H9 (cell line): ENCODE measurements around the gene HSPH1. TPM values are rescaled to one million over a fixed set of nuclear protein-coding genes. Genes with fewer than 3 reads are reported as not detected.

ENCODE experiments used
- DNase-seq: peaks from one replicate; pipeline ENCODE4 v3.0.0-alpha.2; 2017
- H2AFZ ChIP-seq: one replicate; pipeline ENCODE4 v1.6.1; 2013; ENCODE audit warnings: mild to moderate bottlenecking, low read length, control low read depth, moderate library complexity
- H2AK5ac ChIP-seq: 2 replicates; pipeline ENCODE4 v1.6.1; 2013; ENCODE audit warnings: low read length, control low read depth, mixed read lengths; ENCODE audit not compliant: insufficient read length
- H2BK120ac ChIP-seq: one replicate; pipeline ENCODE4 v1.6.1; 2013; ENCODE audit warnings: low read depth, mild to moderate bottlenecking, low read length, control low read depth, inconsistent platforms; ENCODE audit not compliant: poor library complexity, severe bottlenecking
- H2BK12ac ChIP-seq: 2 replicates; pipeline ENCODE4 v1.6.1; 2013; ENCODE audit warnings: low read length, control low read depth, mixed read lengths, low read depth; ENCODE audit not compliant: insufficient read length
- H2BK15ac ChIP-seq: 2 replicates; pipeline ENCODE4 v1.6.1; 2013; ENCODE audit warnings: low read depth, low read length, control low read depth
- H2BK20ac ChIP-seq: one replicate; pipeline ENCODE4 v1.6.1; 2013; ENCODE audit warnings: low read depth, mild to moderate bottlenecking, low read length, control low read depth, inconsistent platforms; ENCODE audit not compliant: poor library complexity, severe bottlenecking
- H2BK5ac ChIP-seq: 2 replicates; pipeline ENCODE4 v1.6.1; 2013; ENCODE audit warnings: low read length, control low read depth, mixed read lengths; ENCODE audit not compliant: insufficient read length
- H3K14ac ChIP-seq: 2 replicates; pipeline ENCODE4 v1.6.1; 2013; ENCODE audit warnings: low read length, control low read depth; ENCODE audit not compliant: insufficient read depth
- H3K18ac ChIP-seq: 2 replicates; pipeline ENCODE4 v1.6.1; 2013; ENCODE audit warnings: low read depth, mild to moderate bottlenecking, mixed read lengths, low read length, control low read depth; ENCODE audit not compliant: insufficient read length
- H3K23ac ChIP-seq: 2 replicates; pipeline ENCODE4 v1.6.1; 2013; ENCODE audit warnings: low read length, control low read depth, mixed read lengths, low read depth; ENCODE audit not compliant: insufficient read length
- H3K23me2 ChIP-seq: 2 replicates; pipeline ENCODE4 v1.6.1; 2013; ENCODE audit warnings: low read depth, mild to moderate bottlenecking, mixed read lengths, low read length, control low read depth; ENCODE audit not compliant: insufficient read length, poor library complexity, severe bottlenecking
- H3K27ac ChIP-seq: 2 replicates; pipeline ENCODE4 v1.5.1; 2013; ENCODE audit warnings: low read length, control low read depth, mixed read lengths, low read depth; ENCODE audit not compliant: insufficient read length
- H3K27me3 ChIP-seq: 2 replicates; pipeline ENCODE4 v1.6.1; 2013; ENCODE audit warnings: low read length, control low read depth, inconsistent platforms; ENCODE audit not compliant: insufficient read depth
- H3K4ac ChIP-seq: 2 replicates; pipeline ENCODE4 v1.6.1; 2013; ENCODE audit warnings: low read depth, mild to moderate bottlenecking, control low read depth, inconsistent platforms, low read length, moderate library complexity
- H3K4me1 ChIP-seq: 2 replicates; pipeline ENCODE4 v1.6.1; 2013; ENCODE audit warnings: low read length, control low read depth, inconsistent platforms; ENCODE audit not compliant: insufficient read depth
- H3K4me2 ChIP-seq: 2 replicates; pipeline ENCODE4 v1.6.1; 2013; ENCODE audit warnings: low read length, control low read depth, mixed read lengths; ENCODE audit not compliant: insufficient read length, insufficient read depth
- H3K56ac ChIP-seq: 2 replicates; pipeline ENCODE4 v1.6.1; 2013; ENCODE audit warnings: low read depth, mild to moderate bottlenecking, mixed read lengths, low read length, control low read depth; ENCODE audit not compliant: insufficient read length
- H3K79me1 ChIP-seq: 2 replicates; pipeline ENCODE4 v1.6.1; 2013; ENCODE audit warnings: low read depth, mild to moderate bottlenecking, moderate library complexity, low read length, control low read depth, inconsistent platforms; ENCODE audit not compliant: insufficient read depth, poor library complexity, severe bottlenecking
- H3K79me2 ChIP-seq: 2 replicates; pipeline ENCODE4 v1.6.1; 2013; ENCODE audit warnings: low read length, control low read depth, inconsistent platforms; ENCODE audit not compliant: insufficient read depth
- H3K9ac ChIP-seq: 2 replicates; pipeline ENCODE4 v1.6.1; 2013; ENCODE audit warnings: low read length, control low read depth, mixed read lengths; ENCODE audit not compliant: insufficient read length; ENCODE audit errors: extremely low read depth
- H3K9me3 ChIP-seq: one replicate; pipeline ENCODE4 v1.6.1; 2013; ENCODE audit warnings: low read depth, low read length, inconsistent platforms; ENCODE audit not compliant: control insufficient read depth
- H3T11ph ChIP-seq: one replicate; pipeline ENCODE4 v1.6.1; 2013; ENCODE audit warnings: mild to moderate bottlenecking, low read length, control low read depth, inconsistent platforms
- H4K20me1 ChIP-seq: one replicate; pipeline ENCODE4 v1.6.1; 2013; ENCODE audit not compliant: control insufficient read depth, insufficient read length, insufficient read depth
- H4K5ac ChIP-seq: 2 replicates; pipeline ENCODE4 v1.6.1; 2013; ENCODE audit warnings: low read depth, mild to moderate bottlenecking, mixed read lengths, low read length, control low read depth; ENCODE audit not compliant: insufficient read length
- H4K8ac ChIP-seq: replicated peaks from 2 replicates; pipeline ENCODE4 v1.6.1; 2013; ENCODE audit warnings: low read length, control low read depth, mixed read lengths, low read depth; ENCODE audit not compliant: insufficient read length
- H4K91ac ChIP-seq: 2 replicates; pipeline ENCODE4 v1.6.1; 2013; ENCODE audit warnings: low read depth, mild to moderate bottlenecking, moderate library complexity, mixed read lengths, low read length, control low read depth; ENCODE audit not compliant: insufficient read length
- H3K27ac Mint-ChIP-seq, 3 experiments: 2 replicates in 2 of 3; 3 replicates in 1 of 3; pipeline ENCODE4 v1.8.0; 2020 to 2021; ENCODE audit warnings: mixed read lengths in 3 of 3, mild to moderate bottlenecking in 1 of 3, moderate library complexity in 1 of 3
- H3K27me3 Mint-ChIP-seq: 2 replicates; pipeline ENCODE4 v1.8.0; 2021; ENCODE audit warnings: low read depth, mild to moderate bottlenecking, moderate library complexity, mixed read lengths
- H3K36me3 Mint-ChIP-seq, 3 experiments: 2 replicates in 2 of 3; 3 replicates in 1 of 3; pipeline ENCODE4 v1.8.0; 2020 to 2021; ENCODE audit warnings: low read depth in 3 of 3, mixed read lengths in 3 of 3; ENCODE audit not compliant: insufficient read depth in 1 of 3
- H3K4me1 Mint-ChIP-seq, 2 experiments: 2 replicates each; pipeline ENCODE4 v1.8.0; 2020; ENCODE audit warnings: mixed read lengths in 2 of 2
- H3K4me3 Mint-ChIP-seq, 2 experiments: 2 replicates in 1 of 2; 3 replicates in 1 of 2; pipeline ENCODE4 v1.8.0; 2020 to 2021; ENCODE audit warnings: mild to moderate bottlenecking in 2 of 2, mixed read lengths in 2 of 2, moderate library complexity in 1 of 2
- H3K9me3 Mint-ChIP-seq, 2 experiments: 2 replicates in 1 of 2; 3 replicates in 1 of 2; pipeline ENCODE4 v1.8.0; 2020; ENCODE audit warnings: mild to moderate bottlenecking in 2 of 2, mixed read lengths in 2 of 2, moderate library complexity in 1 of 2
- CTCF ChIP-seq: fragments of 200-600 bp; sonication (generic); conservative IDR thresholded peaks from 3 replicates; pipeline ENCODE4 v1.8.0; 2021; ENCODE audit warnings: antibody characterized with exemption, mild to moderate bottlenecking
- WGBS: extraction: QIAGEN DNeasy Blood & Tissue Kit; methylation state at CpG from one replicate; pipeline ENCODE4 v1.1.7; 2013; ENCODE audit warnings: missing lambda C conversion rate, low lambda C conversion rate, mixed read lengths; ENCODE audit not compliant: insufficient read length; ENCODE audit errors: extremely low coverage; 5-methylcytosine and 5-hydroxymethylcytosine counted together
- total RNA-seq: library from RNA; stranded (reverse); gene quantifications from 2 replicates; pipeline ENCODE4 v1.2.1, GENCODE V29; 2021

HSPH1 gene
- total RNA-seq, 1 experiment from 2014 or later: 141 TPM

- DNase-seq: no peak
- no peak overlapping the region for H3K9ac ChIP-seq
Observed at GRCh38 chr13:31191748-31192147, 30.0 kb upstream of the HSPH1 start.

More at GRCh38 chr13:31191748-31192147, 30.0 kb upstream of the HSPH1 start:
- no peak overlapping the region for H3K56ac ChIP-seq
- no peak overlapping the region for H3K4ac ChIP-seq
- no peak overlapping the region for H2BK12ac ChIP-seq
- H2BK120ac ChIP-seq: no peak overlapping the region
- Mint-ChIP-seq H3K36me3 (peaks cover 0 to 2% (median 0%) of the 10 kb centered on the region in 3 experiments; a peak in 2 of 7 replicates), H3K4me3 (no peak overlapping the region), H3K9me3 (peaks cover 4 to 6% of the 10 kb centered on the region in 2 experiments; a peak in 3 of 5 replicates), H3K27me3 (peaks cover 5% of the 10 kb centered on the region; the same call in 1 of the 2 replicates), H3K4me1 (no peaks in the 10 kb centered on the region), H3K27ac (no peak overlapping the region)
- H4K91ac ChIP-seq: no peak overlapping the region
- H2AFZ ChIP-seq: no peak overlapping the region
- H3K4me1 ChIP-seq: no peaks in the 10 kb centered on the region; the same call in 1 of the 2 replicates
- H3K18ac ChIP-seq: no peak overlapping the region
- H3K23ac ChIP-seq: no peak overlapping the region
- no peak overlapping the region for H2BK5ac ChIP-seq
- no peak overlapping the region for H2BK15ac ChIP-seq
- H3K23me2 ChIP-seq: no peaks in the 10 kb centered on the region
- H3T11ph ChIP-seq: no peak overlapping the region
- no peaks in the 10 kb centered on the region for H3K9me3 ChIP-seq
- no peak overlapping the region for H3K27ac ChIP-seq
- H3K79me1 ChIP-seq: no peaks in the 10 kb centered on the region
- no peaks in the 10 kb centered on the region for H4K20me1 ChIP-seq
- H3K14ac ChIP-seq: no peak overlapping the region
- H3K79me2 ChIP-seq: no peaks in the 10 kb centered on the region
- H4K8ac ChIP-seq: no peak overlapping the region
- no peak overlapping the region for H2BK20ac ChIP-seq
- H3K27me3 ChIP-seq: no peaks in the 10 kb centered on the region
- no CpG with 5 or more reads among the region's 4 CpGs for WGBS
- H2AK5ac ChIP-seq: no peak overlapping the region
- H4K5ac ChIP-seq: no peak overlapping the region
- no peak for TF ChIP-seq CTCF
- H3K4me2 ChIP-seq: no peak overlapping the region
